ENCODE results near the gene NAT14.

The NAT14 gene

DNA sequence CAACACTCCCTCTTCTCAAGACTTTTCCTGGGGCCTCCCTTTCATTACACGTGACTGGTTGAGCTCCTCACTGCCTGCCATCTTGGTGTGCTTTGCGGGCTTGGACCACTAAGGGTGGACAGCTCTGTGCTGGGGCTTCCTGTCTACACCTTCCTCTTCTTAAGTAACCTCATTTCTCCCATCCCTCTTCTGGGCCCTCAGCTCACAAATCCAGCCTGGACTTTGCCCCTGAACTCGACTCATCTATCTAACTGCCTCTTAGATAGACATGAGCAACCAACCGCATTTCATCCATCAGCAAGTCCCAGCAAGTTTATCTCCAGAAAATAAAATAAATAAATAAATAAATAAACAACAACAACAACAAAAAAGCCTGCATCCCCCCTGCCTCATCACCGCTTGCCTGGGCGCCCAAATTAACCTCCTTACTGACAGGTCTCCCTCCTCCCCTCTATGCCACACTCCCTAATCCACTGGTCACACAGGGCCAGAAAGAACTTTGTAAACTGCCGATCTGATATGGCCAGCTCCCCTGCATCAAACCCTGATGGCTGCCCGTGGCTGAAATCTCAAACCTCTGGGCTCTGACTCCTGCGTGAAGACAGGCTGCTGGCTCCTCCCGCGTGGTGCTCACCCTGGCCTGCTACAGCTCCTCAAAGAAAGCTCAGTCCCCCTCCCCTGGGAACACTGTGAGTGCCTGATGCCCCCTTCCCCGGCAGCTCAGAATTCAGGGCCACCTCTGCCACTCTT is 31.3 kb upstream of the NAT14 start:
- DNase-seq: no peak

DNA sequence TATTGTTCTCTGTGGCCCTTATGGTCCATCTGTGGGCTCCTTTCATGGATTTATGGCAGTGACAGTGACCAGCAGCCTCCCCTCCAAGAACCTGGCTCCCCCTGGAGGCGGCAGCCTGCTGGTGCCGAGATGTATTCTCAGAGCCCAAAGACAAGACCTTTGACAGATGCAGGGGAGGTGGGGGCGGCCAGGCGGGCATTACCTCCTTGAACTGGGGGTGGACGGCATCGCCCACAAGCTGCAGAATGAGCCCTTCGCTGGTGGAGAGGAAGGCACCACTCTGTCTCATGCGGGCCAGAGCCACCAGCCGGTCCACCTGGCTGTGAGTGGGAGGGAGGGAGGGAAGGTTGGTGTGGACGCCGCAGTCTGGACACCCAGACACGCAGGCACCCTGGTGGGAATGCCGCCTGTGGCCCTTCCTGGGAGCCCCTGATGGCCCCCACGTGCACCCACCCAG is 30.2 kb upstream of the NAT14 start:
- DNase-seq: peak; percentile 30

- no peak for DNase-seq
Measured at GRCh38 chr19:55455576-55456235, 29.3 kb upstream of the NAT14 start.

- DNase-seq: no peak
Measured at GRCh38 chr19:55456347-55456746, 28.6 kb upstream of the NAT14 start.

GRCh38 chr19:55457683-55458457 is 27.1 kb upstream of the NAT14 start:
- DNase-seq: no peak

GRCh38 chr19:55459551-55459949 is 25.4 kb upstream of the NAT14 start:
- no peak for DNase-seq

DNA sequence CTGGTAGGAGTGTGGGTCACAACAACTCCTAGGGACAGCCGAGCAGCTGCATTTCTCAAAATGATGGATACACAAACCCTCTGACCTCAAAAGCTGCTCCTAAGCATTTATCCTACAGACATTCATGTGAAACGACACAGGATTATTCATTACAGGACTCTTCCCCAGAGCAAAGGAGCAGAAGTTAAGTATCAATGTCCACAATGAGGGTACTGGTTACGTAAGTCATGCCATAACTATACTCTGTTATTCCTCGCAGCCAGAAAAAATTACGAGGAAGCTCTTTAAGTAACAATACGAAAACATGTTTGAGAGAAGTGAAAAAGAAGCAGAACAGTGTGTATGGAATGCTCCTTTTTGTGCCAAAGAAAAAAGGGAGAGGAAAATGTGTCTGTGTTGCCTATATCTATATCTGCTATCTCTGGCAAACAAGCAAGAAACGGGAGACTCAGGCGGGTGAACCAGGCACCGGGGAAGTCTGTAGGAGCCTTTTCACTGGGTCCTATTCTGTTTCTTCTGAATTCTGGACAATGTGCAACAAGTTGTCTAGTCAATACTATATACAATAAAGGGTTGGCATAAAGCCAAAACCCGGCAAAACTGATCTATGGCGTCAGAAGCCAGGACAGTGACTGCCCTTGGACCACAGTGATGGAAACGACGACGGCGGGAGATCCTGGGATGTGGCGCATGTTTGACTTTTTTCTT is 24.9 kb upstream of the NAT14 start:
- no peak for DNase-seq

DNA sequence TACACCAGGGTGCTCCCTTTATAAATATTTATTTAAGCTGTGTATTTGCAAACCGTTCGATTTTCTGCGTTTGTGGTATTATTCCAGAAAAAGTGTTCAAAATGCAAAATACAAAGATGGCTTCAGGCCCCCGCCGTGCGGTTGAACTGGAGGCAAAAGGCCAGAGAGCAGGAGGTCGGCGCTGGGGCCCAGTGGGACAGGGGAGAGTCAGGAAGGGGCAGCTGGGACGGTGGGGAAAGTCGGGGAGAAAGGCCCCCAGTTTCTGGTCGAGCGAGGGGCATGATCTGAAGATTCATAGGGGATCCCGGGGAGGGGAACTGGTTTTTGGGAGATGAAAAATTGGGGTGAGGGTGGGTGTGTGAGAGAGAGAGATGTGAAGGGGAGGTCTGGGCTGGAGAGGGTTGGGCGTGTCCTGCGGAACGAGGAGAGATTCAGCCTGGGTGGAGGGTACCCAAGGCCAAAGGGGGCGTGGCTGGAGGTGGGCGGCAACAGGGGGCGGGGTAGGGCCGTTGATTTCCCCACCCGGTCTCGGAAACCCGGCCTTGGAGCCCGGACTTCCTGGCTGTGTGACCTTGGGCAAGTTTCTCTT is 24.2 kb upstream of the NAT14 start:
- peak; percentile 84 for DNase-seq

DNA sequence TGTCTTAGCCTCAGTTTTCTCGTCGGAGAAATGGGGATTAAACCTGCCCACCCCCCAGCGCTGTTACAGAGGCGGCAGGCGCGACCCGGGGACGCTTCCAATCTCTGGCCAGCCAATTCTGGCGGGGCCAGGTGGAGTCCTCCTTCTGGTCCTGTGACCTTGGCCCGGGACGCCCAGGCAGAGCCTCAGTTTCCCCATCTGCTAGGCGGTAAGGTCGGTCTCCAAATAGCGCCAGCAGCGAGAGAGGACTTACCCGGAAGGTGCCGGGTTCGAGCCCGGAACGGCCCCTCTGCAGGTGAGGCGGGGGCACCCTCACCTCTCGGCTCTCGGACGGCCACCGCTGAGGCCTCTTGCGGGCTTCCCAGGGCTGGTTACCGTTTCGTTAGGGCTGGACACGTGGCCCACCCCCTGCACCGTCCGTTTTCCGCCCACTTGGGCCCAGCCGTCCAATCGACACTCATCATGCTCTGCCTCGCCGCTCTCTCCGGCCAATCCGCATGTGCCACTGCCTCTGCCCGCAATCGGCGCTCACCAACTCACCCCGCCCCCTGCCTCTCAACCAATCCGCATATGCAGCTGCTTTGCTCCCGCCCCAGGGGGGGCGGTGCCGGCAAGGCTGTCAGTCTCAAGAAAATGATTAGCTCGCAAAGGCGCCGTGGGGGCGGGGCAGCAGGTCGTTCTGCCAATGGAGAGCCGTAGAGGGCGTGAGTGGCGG is 23.6 kb upstream of the NAT14 start, which contains the start of gene ISOC2:
Gene ISOC2 (minus strand): TSS at position 384 of the 715 bp plus-strand sequence. CDS start 5,156 bp downstream, outside the sequence.
- peak; percentile 100 for DNase-seq

DNA sequence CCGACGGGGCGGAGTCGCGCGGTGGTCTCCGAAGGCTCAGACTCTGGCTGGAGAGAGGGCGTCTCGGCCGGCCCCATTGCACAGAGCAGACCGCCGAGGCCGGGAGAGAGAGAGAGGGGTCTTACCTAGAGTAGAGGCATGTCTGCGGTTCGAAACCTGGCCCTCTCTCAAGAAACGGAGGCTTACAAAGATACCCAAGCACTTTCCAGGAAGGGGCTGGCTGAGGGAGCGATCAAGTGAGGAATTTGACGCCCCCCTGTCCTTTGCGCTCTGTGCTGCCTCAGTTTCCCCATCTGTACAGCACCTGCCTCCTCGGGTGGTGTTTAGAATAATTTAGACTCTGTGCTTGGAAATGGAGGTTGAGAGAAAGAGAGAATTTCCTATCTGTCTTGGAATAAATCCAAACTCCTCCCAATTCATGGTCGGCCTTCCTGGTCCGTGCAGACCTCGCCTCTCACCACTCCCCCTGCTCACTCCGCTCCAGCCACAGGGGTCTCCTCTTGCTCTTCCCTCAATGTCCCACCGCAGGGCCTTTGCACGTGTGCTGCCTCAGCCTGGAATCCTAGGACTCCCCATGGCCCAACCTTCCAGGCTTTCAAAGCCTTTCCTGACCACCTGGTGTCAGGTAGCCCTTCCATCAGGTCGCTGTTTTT is 22.9 kb upstream of the NAT14 start:
- DNase-seq: peak; percentile 42

GRCh38 chr19:55462722-55463121 is 22.3 kb upstream of the NAT14 start:
- DNase-seq: no peak

GRCh38 chr19:55463583-55464031 is 21.4 kb upstream of the NAT14 start:
- no peak for DNase-seq

- no peak for DNase-seq
Measured at GRCh38 chr19:55464039-55464661, 20.8 kb upstream of the NAT14 start.

DNA sequence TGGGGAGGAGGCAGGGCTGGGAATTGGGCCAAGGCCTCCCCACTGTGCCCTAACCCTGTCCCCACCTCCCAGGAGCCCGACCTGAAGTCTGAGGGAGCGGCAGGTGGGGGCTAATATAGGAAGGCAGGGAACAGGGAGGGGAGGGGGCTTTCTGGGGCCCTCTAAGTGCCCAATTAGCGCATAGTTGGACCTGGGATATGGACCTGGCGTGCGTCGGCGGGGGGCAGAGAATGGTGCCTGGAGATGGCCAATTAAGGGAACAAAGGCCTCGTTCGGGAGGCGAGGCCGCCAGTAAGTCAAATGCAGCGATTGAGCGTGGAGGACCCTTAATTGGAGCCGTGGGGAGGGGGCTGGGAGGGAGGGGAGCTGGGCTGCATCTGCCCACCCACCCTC is 20.3 kb upstream of the NAT14 start, which contains the start of gene C19orf85:
Gene C19orf85 (minus strand): TSS at position 90 of the 393 bp plus-strand sequence. CDS start 197 bp downstream, outside the sequence.
- no peak for DNase-seq

DNA sequence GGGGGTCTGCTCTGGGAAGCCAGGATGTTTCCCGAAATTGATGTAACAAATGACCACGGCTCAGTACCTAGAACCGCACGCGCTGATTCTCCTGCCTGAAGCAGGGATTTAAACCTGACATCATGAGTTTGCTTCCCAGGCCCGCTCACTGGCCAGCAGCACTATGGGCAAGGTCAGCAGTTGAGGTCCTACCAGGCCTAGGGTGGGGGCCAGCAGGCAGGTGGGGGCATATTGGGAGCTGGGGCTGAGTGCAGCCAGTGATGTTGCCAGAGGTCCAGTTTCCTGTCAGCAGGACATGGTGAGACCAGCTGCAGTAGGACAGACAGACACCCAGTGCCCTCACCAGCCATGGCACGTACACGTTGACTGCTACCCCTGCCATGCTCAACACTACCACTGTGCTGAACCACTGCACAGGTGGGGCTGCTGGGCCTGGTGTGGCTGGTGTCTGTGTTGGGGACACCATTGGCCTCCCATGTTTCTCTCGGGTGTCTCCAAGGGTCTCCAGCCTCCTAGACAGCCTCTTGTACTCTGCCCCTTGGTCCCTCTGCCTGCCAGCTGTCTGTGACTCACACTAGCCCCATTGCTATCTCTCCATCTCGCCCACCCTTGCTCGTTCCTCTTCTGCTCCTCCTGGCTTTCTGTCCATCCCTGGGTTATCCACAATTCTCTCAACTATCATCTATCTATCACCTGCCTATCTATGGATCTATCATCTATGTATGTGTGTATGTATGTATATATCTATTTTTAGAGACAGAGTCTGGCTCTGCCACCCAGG is 19.3 kb upstream of the NAT14 start:
- no peak for DNase-seq

GRCh38 chr19:55466241-55466614 is 18.8 kb upstream of the NAT14 start:
- no peak for DNase-seq

DNA sequence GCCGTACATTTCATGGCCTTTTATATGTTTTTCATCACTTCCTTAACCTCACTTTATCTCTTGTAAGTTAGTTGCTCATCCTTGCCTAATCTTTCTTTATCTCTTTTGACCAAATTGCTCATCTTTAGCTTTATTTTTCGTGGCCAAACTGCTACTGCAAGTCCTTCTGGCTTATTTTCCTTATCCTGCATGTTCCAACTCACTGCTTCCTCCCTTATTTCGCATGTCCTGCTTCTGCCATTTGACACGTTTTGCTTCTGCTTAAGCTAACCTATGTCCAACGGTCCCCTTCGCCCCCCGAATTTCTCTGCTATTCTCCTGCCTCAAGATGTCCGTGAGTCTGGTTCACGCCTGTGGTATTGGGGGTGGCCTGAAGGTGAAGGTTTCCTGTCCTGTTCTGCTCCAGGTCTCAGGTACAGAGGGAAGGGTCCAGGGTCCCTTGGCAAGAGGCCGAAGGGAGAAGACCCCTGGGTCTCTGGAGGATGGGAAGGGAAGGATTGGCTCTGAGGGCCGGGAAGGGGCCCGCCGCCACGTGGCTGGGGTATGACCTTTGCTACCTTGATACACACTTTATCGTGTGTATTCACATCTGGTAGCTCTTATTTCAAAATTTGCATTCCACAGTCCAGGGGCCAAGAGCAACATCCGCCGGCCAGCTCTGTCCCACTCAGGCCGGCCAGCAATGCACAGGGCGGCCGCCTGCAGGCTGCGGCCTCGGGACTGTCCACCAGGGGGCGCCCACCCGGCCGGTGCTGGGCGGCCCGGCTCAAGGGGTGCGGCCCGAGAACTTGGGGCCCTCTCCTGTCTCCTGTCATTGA is 17.5 kb upstream of the NAT14 start:
- peak; percentile 54 for DNase-seq

DNA sequence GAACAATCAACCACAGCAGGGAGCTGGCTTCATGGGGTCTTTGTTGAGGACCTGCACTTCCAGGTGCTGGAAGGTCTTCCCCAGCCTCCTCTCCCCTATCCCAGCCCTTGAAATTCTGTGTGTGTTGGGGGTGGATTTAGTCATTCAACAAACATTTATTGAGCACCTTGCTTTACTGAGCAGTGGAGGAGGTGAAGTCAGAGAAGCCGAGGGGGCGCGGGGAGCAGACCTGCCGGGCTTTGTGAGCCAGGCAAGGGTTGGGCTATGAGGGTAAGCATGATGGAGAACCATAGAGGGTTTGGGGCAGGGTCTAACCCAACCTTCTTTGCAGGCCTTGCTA is 17.0 kb upstream of the NAT14 start:
- no peak for DNase-seq

GRCh38 chr19:55471266-55471665 is 13.7 kb upstream of the NAT14 start:
- DNase-seq: no peak
